Stimulated activated CD8-positive, alpha-beta memory T cell treated with anti-CD3 and anti-CD28 coated beads, Interleukin-12 subunit alpha, Interleukin-12 subunit beta, amount 100 ng/mL, for 24 hours (primary cell): Measurements from ENCODE around the gene OTOGL.
A peak's percentile ranks its signal among the peaks of the same experiment; 100 is the strongest.

Experiments used
- DNase-seq: peaks from one replicate; pipeline ENCODE4 v3.0.0-alpha.2; 2020; ENCODE audit errors: extremely low read depth

Gene OTOGL

GRCh38 chr12:80099259-80099658 is at the start of gene OTOGL:
Gene OTOGL, plus strand, starts transcription at chr12:80099537. Its CDS starts 109,895 bp downstream, at chr12:80209432.
- no peak for DNase-seq

GRCh38 chr12:80050236-80050635 is 49.1 kb upstream of the OTOGL start:
- DNase-seq: no peak

GRCh38 chr12:80053051-80053790 is 46.1 kb upstream of the OTOGL start:
- DNase-seq: no peak

GRCh38 chr12:80056232-80056631 is 43.1 kb upstream of the OTOGL start:
- no peak for DNase-seq

GRCh38 chr12:80056845-80057244 is 42.5 kb upstream of the OTOGL start:
- no peak for DNase-seq

- no peak for DNase-seq
Observed at GRCh38 chr12:80058586-80058985, 40.8 kb upstream of the OTOGL start.

GRCh38 chr12:80059102-80059501 is 40.2 kb upstream of the OTOGL start:
- no peak for DNase-seq

GRCh38 chr12:80059875-80060274 is 39.5 kb upstream of the OTOGL start:
- DNase-seq: no peak

GRCh38 chr12:80064269-80064668 is 35.1 kb upstream of the OTOGL start:
- no peak for DNase-seq

- no peak for DNase-seq
Observed at GRCh38 chr12:80064951-80065350, 34.4 kb upstream of the OTOGL start.

GRCh38 chr12:80068173-80068572 is 31.2 kb upstream of the OTOGL start:
- DNase-seq: no peak

- peak; percentile 5 for DNase-seq
Observed at GRCh38 chr12:80083892-80084614, 15.3 kb upstream of the OTOGL start.

GRCh38 chr12:80086025-80086424 is 13.3 kb upstream of the OTOGL start:
- no peak for DNase-seq

- no peak for DNase-seq
Observed at GRCh38 chr12:80087486-80088213, 11.7 kb upstream of the OTOGL start.

- no peak for DNase-seq
Observed at GRCh38 chr12:80100591-80100990, 1.3 kb downstream of the OTOGL start.

- DNase-seq: no peak
Observed at GRCh38 chr12:80101126-80101525, 1.8 kb downstream of the OTOGL start.

GRCh38 chr12:80107221-80107620 is 7.9 kb downstream of the OTOGL start:
- DNase-seq: no peak

- DNase-seq: no peak
Observed at GRCh38 chr12:80116735-80117134, 17.4 kb downstream of the OTOGL start.

GRCh38 chr12:80118565-80119324 is 19.4 kb downstream of the OTOGL start:
- DNase-seq: no peak

GRCh38 chr12:80120994-80121393 is 21.7 kb downstream of the OTOGL start:
- DNase-seq: no peak

- DNase-seq: no peak
Observed at GRCh38 chr12:80121661-80122060, 22.3 kb downstream of the OTOGL start.
